ENCODE data around the gene MNAT1.
"Not testable (repeated sequence)": the region's sequence is repeated elsewhere in the genome, so short reads cannot be mapped to it uniquely, and the experiment has no call there.

MNAT1 gene

GRCh38 chr14:60738843-60739508 is 4.4 kb downstream of the MNAT1 start:
- DNase-seq, result no peak

GRCh38 chr14:60744566-60744965 is 10.0 kb downstream of the MNAT1 start:
- DNase-seq, result no peak

DNA sequence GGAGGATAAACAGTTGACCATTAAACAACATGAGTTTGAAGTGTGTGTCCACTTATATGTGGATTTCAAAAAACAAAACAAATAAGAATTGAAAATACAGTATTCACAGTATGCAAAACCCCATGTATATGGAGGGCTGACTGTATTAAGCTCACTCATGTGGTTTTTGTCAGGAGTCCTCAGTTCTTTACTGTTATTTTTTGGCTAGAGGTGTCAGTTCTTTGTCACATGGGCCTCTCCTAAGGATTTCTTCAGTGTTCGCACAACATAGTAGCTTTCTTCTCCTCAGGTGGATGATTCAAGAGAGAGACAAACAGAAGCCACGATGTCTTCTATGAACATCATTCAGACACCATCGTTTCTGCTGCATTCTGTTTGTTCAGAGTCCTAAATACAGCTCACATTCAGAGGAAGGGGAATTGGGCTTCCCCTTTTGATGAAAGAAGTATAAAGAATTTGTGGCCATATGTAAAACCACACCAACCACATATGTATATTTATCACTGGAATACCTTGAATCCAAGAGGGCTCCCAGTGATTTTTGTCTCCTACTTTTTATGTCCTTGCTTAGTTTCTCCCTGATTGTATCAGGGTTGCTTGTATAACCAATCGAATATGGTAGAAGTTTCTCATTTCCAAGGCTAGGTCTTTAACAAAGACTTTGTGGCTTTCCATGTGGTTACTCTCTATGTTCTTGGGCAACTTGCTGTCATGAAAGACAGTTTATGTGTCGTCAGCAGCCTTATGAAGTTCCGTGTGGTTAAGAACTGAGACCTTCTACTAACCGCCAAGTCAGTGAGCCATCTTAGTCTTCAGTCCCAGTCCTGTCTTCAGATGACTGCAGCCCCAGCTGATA is 18.9 kb downstream of the MNAT1 start:
- no peak for DNase-seq

- DNase-seq, result no peak
Measured at GRCh38 chr14:60756847-60757246, 22.3 kb downstream of the MNAT1 start.

DNA sequence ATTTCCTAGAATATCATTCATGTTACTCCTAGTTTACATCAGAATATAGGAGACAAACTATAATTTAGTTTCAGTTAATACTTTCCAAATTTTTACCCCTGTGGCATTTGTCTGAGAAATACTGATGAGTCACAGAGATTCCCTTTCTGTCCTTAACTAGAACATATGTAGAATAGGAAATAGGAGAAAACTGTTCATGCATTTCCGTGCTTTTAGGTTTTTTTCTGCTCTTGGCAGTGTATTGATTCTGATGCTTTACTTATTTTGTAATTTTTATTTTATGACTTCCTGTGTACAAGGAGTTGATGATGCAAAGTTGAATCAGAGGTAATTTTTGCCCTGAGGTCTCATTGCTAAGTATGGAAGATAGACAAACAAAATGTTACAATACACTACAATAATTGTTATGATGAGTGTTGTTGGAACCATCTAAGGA is 23.0 kb downstream of the MNAT1 start:
- no peak for DNase-seq

GRCh38 chr14:60758885-60759284 is 24.3 kb downstream of the MNAT1 start:
- no peak for DNase-seq

- DNase-seq, result no peak
Measured at GRCh38 chr14:60760209-60760608, 25.6 kb downstream of the MNAT1 start.

GRCh38 chr14:60760644-60761364 is 26.2 kb downstream of the MNAT1 start:
- peak; percentile 56 for DNase-seq

DNA sequence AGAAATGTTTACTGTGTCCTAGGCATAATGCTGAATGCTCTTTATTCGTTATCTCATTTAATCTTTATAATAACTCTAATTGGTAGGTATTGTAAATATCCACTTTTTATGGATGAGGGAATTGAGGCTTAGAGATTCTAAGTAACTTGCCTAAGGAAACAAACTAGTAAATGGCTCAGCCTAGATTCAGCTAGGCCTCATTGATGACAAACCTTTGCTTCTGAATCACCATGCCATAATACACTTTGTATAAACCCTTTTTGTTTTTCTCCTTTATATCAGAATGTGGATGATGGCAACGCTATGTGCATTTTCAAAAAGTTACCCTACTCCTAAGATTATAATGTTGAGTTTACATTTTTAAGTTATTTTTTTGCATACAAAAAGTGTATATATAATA is 34.0 kb downstream of the MNAT1 start:
- no peak for DNase-seq

DNA sequence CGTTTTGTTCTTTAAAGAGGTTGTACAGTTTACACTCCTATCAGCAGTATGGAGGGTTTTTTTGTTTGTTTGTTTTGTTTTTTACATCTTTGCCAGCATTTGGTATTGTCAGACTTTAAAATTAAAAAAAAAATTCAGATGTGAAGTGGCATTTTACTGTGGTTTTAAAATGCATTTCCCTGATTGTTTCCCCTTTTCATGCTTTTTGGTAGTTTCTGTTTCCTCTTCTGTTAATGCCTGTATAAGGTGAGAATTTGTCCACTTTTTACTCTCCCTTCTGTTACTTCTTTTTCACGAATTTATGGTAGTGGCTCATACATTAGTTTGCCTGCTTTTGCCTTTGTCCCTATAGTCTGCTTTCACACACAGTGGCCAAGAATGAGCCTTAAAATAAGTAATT is 36.6 kb downstream of the MNAT1 start:
- no peak for DNase-seq

DNA sequence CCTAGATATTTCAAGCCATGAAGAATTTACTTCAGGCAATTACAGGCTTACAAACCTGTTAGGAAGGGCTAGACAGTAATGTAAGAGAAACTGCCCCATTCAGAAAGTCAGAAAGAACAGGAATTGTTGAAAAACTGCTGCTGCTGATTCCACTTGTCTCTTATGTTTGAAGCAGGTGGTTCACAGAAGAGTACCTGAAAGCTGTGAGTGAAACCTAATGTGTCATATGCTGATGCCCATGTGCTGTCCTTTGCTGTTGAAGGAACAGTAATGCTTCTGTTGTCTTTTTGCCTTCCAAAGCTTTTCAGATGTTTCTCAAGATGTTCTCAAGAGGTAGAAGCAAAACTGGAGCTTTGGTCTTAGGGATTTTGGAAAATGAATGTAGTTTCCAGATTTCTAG is 39.0 kb downstream of the MNAT1 start:
- DNase-seq, result no peak

- no peak for DNase-seq
Measured at GRCh38 chr14:60775296-60775695, 40.7 kb downstream of the MNAT1 start.

- DNase-seq, result no peak
Measured at GRCh38 chr14:60777856-60778578, 43.5 kb downstream of the MNAT1 start.

- DNase-seq, result not testable (repeated sequence)
Measured at GRCh38 chr14:60779745-60780514, 45.4 kb downstream of the MNAT1 start.

GRCh38 chr14:60780558-60780957 is 46.0 kb downstream of the MNAT1 start:
- not testable (repeated sequence) for DNase-seq

- no peak for DNase-seq
Measured at GRCh38 chr14:60786905-60787304, 52.3 kb downstream of the MNAT1 start.

- DNase-seq, result no peak
Measured at GRCh38 chr14:60789656-60790055, 55.1 kb downstream of the MNAT1 start.

GRCh38 chr14:60790850-60791249 is 56.3 kb downstream of the MNAT1 start:
- no peak for DNase-seq

DNA sequence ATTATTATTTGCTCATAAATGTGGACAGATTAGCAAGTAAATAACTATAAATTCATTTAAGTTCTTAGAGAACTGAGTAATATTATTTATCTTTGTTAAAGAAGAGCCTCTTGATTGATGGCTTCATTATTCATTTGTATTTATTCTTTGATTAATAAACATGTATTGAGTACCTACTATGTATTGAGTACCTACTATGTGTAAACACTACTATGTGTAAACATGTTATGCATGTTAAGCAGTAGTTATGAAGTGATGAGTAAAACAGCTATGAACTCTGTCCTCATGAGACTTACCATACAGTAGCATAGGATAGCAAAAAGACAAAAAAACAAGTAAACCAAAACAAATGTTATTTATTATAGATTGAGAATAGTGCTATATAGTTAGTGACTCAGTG is 61.9 kb downstream of the MNAT1 start:
- DNase-seq, result no peak

DNA sequence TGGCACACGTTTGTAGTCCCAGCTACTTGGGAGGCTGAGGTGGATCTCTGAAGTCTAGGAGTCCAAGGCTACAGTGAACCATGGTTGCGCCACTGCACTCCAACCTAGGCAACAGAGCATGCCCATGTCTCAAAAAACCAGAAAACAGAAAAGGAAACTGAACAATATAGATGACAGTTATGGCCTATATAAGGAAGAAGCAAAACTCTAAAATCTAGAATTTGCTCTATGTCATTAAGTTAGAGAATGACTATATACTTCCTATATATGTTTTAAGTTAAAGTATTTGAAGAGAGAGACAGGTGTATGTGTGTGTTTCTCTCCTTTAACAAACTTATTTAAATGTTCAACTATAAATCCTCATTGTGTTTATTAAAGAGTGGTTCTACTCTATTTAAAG is 65.8 kb downstream of the MNAT1 start:
- no peak for DNase-seq

DNA sequence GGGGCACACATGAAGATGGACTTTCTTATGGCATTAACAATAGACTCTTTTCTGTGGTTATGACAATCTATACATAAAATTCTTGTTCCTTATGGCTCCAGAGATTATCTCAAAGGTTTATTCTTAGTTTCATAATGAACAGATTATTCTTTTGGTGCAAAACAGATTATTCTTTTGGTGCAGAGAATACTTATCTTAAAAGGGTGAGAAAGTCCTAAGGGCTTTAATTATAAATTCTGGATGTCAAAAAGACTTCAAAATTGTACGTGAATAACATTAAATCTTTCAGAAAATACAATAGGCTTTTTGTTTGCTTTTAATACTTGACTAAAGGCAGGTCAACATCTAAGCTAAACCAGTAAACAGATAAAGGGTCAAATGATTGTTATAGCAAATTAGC is 69.3 kb downstream of the MNAT1 start:
- DNase-seq, result no peak

- DNase-seq, result no peak
Measured at GRCh38 chr14:60805841-60806430, 71.4 kb downstream of the MNAT1 start.
